ENCODE measurements around the gene ZBTB20.

Gene ZBTB20

GRCh38 chr3:114697401-114697800 lies 449.7 kb downstream of the ZBTB20 start:
- Histone ChIP-seq H3K36me3 (ENCODE audit: control insufficient read depth, low read length) (no peaks in the 10 kb centered on the region), H3K4me2 (ENCODE audit: low read length) (no peak overlapping the region), H3K9me2 (replicated peaks; ENCODE audit: control insufficient read depth, low read length) (no peaks in the 10 kb centered on the region), H3K4me3 (ENCODE audit: low read length) (no peak overlapping the region), H3K4me1 (ENCODE audit: control insufficient read depth, low read length) (no peaks in the 10 kb centered on the region), H4K20me1 (ENCODE audit: control insufficient read depth, insufficient read depth, low read depth, low read length) (no peaks in the 10 kb centered on the region), H3K27me3 (ENCODE audit: control insufficient read depth, low read length) (no peaks in the 10 kb centered on the region), H3K27ac (ENCODE audit: low read depth, low read length) (no peak overlapping the region), H3K9me3 (ENCODE audit: control insufficient read depth, insufficient read depth, low read length) (no peaks in the 10 kb centered on the region), H3F3A (ENCODE audit: control insufficient read depth, insufficient read depth) (no peaks in the 10 kb centered on the region), H3K79me2 (ENCODE audit: control insufficient read depth, low read length) (no peaks in the 10 kb centered on the region)
- TF ChIP-seq CTCF (IDR thresholded peaks at IDR 0.05; ENCODE audit: low read depth, low read length, poor library complexity, severe bottlenecking) (no peak), EZH2phosphoT487 (IDR thresholded peaks at IDR 0.05; ENCODE audit: borderline replicate concordance, low read length) (no peak)

- TF ChIP-seq EZH2phosphoT487 (IDR thresholded peaks at IDR 0.05; ENCODE audit: borderline replicate concordance, low read length) = no peak
- TF ChIP-seq CTCF (IDR thresholded peaks at IDR 0.05; ENCODE audit: low read depth, low read length, poor library complexity, severe bottlenecking) = no peak
- H3K36me3 ChIP-seq (ENCODE audit: control insufficient read depth, low read length) = no peaks in the 10 kb centered on the region
- no peaks in the 10 kb centered on the region for H3K9me3 ChIP-seq (ENCODE audit: control insufficient read depth, insufficient read depth, low read length)
- no peak overlapping the region for H3K4me3 ChIP-seq (ENCODE audit: low read length)
- no peaks in the 10 kb centered on the region for H3K9me2 ChIP-seq (replicated peaks; ENCODE audit: control insufficient read depth, low read length)
- H3F3A ChIP-seq (ENCODE audit: control insufficient read depth, insufficient read depth) = no peaks in the 10 kb centered on the region
- H3K79me2 ChIP-seq (ENCODE audit: control insufficient read depth, low read length) = no peaks in the 10 kb centered on the region
- H3K27me3 ChIP-seq (ENCODE audit: control insufficient read depth, low read length) = no peaks in the 10 kb centered on the region
- H4K20me1 ChIP-seq (ENCODE audit: control insufficient read depth, insufficient read depth, low read depth, low read length) = no peaks in the 10 kb centered on the region
- H3K27ac ChIP-seq (ENCODE audit: low read depth, low read length) = no peak overlapping the region
- H3K4me2 ChIP-seq (ENCODE audit: low read length) = no peak overlapping the region
- no peaks in the 10 kb centered on the region for H3K4me1 ChIP-seq (ENCODE audit: control insufficient read depth, low read length)
These were observed 452.8 kb downstream of the ZBTB20 start for GRCh38 chr3:114694251-114694650.

- Histone ChIP-seq H3K9me3 (ENCODE audit: control insufficient read depth, insufficient read depth, low read length) (no peaks in the 10 kb centered on the region), H3K27ac (ENCODE audit: low read depth, low read length) (no peak overlapping the region), H3K79me2 (ENCODE audit: control insufficient read depth, low read length) (no peaks in the 10 kb centered on the region), H3F3A (ENCODE audit: control insufficient read depth, insufficient read depth) (no peaks in the 10 kb centered on the region), H4K20me1 (ENCODE audit: control insufficient read depth, insufficient read depth, low read depth, low read length) (no peaks in the 10 kb centered on the region), H3K36me3 (ENCODE audit: control insufficient read depth, low read length) (no peaks in the 10 kb centered on the region), H3K4me1 (ENCODE audit: control insufficient read depth, low read length) (no peaks in the 10 kb centered on the region), H3K4me3 (ENCODE audit: low read length) (no peak overlapping the region), H3K4me2 (ENCODE audit: low read length) (no peak overlapping the region), H3K9me2 (replicated peaks; ENCODE audit: control insufficient read depth, low read length) (no peaks in the 10 kb centered on the region), H3K27me3 (ENCODE audit: control insufficient read depth, low read length) (no peaks in the 10 kb centered on the region)
- TF ChIP-seq EZH2phosphoT487 (IDR thresholded peaks at IDR 0.05; ENCODE audit: borderline replicate concordance, low read length) = no peak
- TF ChIP-seq CTCF (IDR thresholded peaks at IDR 0.05; ENCODE audit: low read depth, low read length, poor library complexity, severe bottlenecking) = no peak
These were observed 455.2 kb downstream of the ZBTB20 start for GRCh38 chr3:114691871-114692270.

- Histone ChIP-seq H3K27me3 (ENCODE audit: control insufficient read depth, low read length) (no peaks in the 10 kb centered on the region), H3K4me1 (ENCODE audit: control insufficient read depth, low read length) (no peaks in the 10 kb centered on the region), H4K20me1 (ENCODE audit: control insufficient read depth, insufficient read depth, low read depth, low read length) (no peaks in the 10 kb centered on the region), H3K27ac (ENCODE audit: low read depth, low read length) (no peak overlapping the region), H3K36me3 (ENCODE audit: control insufficient read depth, low read length) (no peaks in the 10 kb centered on the region), H3K4me3 (ENCODE audit: low read length) (no peak overlapping the region), H3K9me3 (ENCODE audit: control insufficient read depth, insufficient read depth, low read length) (no peaks in the 10 kb centered on the region), H3K9me2 (replicated peaks; ENCODE audit: control insufficient read depth, low read length) (no peaks in the 10 kb centered on the region), H3F3A (ENCODE audit: control insufficient read depth, insufficient read depth) (no peaks in the 10 kb centered on the region), H3K4me2 (ENCODE audit: low read length) (no peak overlapping the region), H3K79me2 (ENCODE audit: control insufficient read depth, low read length) (no peaks in the 10 kb centered on the region)
- TF ChIP-seq CTCF (IDR thresholded peaks at IDR 0.05; ENCODE audit: low read depth, low read length, poor library complexity, severe bottlenecking) = no peak
- no peak for TF ChIP-seq EZH2phosphoT487 (IDR thresholded peaks at IDR 0.05; ENCODE audit: borderline replicate concordance, low read length)
These were observed 456.2 kb downstream of the ZBTB20 start for GRCh38 chr3:114690911-114691310.
